ENCODE results near the gene ATP6V0E2. TPM values are rescaled to one million over a fixed set of nuclear protein-coding genes. Genes with fewer than 3 reads are reported as not detected.

ATP6V0E2 gene
- total and polyA plus RNA-seq, 9 donors, result 10.0 to 19.6 (median 12.5) TPM

DNA sequence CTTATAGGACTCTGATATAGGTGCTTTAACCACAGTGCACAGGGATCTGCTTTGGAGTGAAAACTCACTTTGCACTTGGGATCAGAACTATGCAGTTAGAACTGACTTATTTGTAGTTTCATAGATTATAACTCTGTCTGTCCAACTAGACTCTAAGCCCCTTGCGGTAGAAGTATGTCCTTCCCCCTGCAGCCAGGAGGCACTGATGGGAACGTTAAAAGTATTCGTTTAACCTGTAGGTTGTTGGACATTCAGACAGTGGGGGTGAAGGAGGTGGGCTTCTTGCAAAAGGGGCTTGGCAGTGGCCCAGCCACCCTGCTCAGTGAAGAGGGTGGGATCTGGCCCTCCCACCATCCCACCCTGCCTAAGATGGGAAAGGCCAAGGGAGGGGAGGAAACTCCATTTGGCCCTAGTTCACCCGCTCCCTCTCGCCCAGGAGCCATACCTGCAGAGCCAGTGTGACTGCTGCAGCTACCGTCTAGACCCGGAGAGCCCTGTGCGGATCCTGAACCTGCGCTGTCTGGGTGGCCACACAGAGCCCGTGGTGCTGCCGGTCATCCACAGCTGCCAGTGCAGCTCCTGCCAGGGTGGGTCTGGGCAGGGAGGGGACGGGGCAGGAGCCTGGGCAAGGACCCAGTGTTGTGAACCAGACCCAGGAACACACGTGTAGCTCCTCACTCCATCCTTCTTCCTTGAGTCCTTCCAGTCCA is 41.3 kb upstream of the ATP6V0E2 start:
- 64 to 69% (median 68%) methylated on average over 13 of the region's 13 CpGs for WGBS, 3 donors
- no peak for DNase-seq

DNA sequence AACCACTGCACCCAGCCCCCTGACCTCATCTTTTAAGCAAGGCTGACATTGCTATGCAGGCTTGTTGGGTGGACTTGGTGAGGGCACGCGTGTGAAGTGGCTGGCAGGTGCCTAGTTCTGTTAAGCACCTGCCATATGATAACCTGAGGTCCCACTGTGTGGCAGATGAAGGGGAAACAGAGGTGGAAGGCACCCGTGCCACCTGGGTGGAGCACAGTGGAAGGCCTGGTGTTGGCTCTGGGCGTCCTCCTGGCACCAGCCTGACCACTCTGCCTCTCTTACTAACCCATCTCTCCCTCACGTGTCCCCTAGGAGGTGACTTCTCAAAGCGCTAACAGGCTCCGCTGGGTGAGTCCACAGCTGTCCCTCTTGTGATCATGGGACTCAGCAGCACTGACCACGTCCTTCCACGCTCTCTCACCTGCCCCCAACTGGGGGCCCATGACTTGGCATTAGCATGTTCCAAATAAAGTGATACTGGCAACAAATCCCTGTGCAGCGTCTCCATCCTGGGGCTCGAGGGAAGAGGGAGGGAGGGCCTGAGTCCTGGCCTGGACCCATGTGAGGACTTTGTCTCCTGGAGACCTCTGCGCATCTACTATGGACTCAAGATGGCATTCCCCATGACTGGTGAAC is 40.2 kb upstream of the ATP6V0E2 start:
- WGBS, 3 donors, result 81 to 86% (median 83%) methylated on average over 12 of the region's 12 CpGs
- H3K4me1 ChIP-seq (ENCODE audit: insufficient read depth), result no peaks in the 10 kb centered on the region
- H3K36me3 ChIP-seq, result no peaks in the 10 kb centered on the region
- intact Hi-C loops (cut with DNase I), result no loop called here
- no peaks in the 10 kb centered on the region for H3K27me3 ChIP-seq
- H3K27ac ChIP-seq, result no peak overlapping the region
- no peak for TF ChIP-seq CTCF (IDR thresholded peaks at IDR 0.05)
- no peak for TF ChIP-seq EP300 (IDR thresholded peaks at IDR 0.05)
- TF ChIP-seq POLR2A (IDR thresholded peaks at IDR 0.05), result no peak
- no peak overlapping the region for H3K4me3 ChIP-seq
- H3K9me3 ChIP-seq, result no peaks in the 10 kb centered on the region
- no peak for DNase-seq

More for the DNA sequence above, 41.3 kb upstream of the ATP6V0E2 start:
- no peak overlapping the region for H3K27ac ChIP-seq
- TF ChIP-seq CTCF (IDR thresholded peaks at IDR 0.05) (no peak), POLR2A (IDR thresholded peaks at IDR 0.05) (no peak), EP300 (IDR thresholded peaks at IDR 0.05) (no peak)
- intact Hi-C loops (cut with DNase I), result no loop called here
- no peaks in the 10 kb centered on the region for H3K27me3 ChIP-seq
- H3K9me3 ChIP-seq, result no peaks in the 10 kb centered on the region
- no peak overlapping the region for H3K4me3 ChIP-seq
- H3K36me3 ChIP-seq, result no peaks in the 10 kb centered on the region
- H3K4me1 ChIP-seq (ENCODE audit: insufficient read depth), result no peaks in the 10 kb centered on the region

DNA sequence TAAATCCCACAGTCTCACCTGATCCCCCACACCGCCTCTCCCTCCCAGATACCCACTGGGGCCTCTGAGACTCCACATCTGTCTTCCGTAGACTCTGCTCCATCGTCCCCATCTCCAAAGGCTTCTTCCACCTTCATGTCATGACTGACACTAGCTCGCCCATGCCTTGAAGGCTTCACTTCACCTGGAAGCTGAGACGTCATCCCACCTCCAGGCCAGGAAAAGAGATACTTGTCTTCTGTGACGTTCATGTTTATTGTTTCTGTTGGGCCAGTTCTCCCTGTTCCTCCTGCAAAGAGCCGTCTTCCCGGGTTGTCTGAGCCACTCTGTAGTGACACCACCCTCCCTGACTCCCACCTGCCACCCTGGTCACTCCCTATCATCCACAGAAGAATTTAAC is 39.2 kb upstream of the ATP6V0E2 start:
- WGBS, 3 donors, result 80 to 83% (median 82%) methylated on average over 8 of the region's 8 CpGs
- Histone ChIP-seq H3K4me1 (ENCODE audit: insufficient read depth) (peaks cover 1% of the 10 kb centered on the region), H3K9me3 (no peaks in the 10 kb centered on the region), H3K27me3 (no peaks in the 10 kb centered on the region), H3K27ac (no peak overlapping the region), H3K36me3 (no peaks in the 10 kb centered on the region), H3K4me3 (no peak overlapping the region)
- no peak for TF ChIP-seq CTCF (IDR thresholded peaks at IDR 0.05)
- no peak for TF ChIP-seq EP300 (IDR thresholded peaks at IDR 0.05)
- no peak for TF ChIP-seq POLR2A (IDR thresholded peaks at IDR 0.05)
- intact Hi-C loops (cut with DNase I), result no loop called here
- DNase-seq, result no peak

GRCh38 chr7:149836434-149836833 is 37.3 kb upstream of the ATP6V0E2 start:
- no peaks in the 10 kb centered on the region for H3K9me3 ChIP-seq
- DNase-seq, result no peak
- H3K4me1 ChIP-seq (ENCODE audit: insufficient read depth), result peaks cover 3% of the 10 kb centered on the region
- 32 to 84% (median 35%) methylated on average over 1 of the region's 1 CpG for WGBS, 3 donors
- H3K27ac ChIP-seq, result no peak overlapping the region
- intact Hi-C loops (cut with DNase I), result loop anchor here in 1 of 4 donors (5.0 kb wide), 2 partner anchors 54 to 339 kb away; partner anchors contain the start of gene ZNF746
- no peak overlapping the region for H3K4me3 ChIP-seq
- no peak for TF ChIP-seq CTCF (IDR thresholded peaks at IDR 0.05)
- TF ChIP-seq EP300 (IDR thresholded peaks at IDR 0.05), result no peak
- no peak for TF ChIP-seq POLR2A (IDR thresholded peaks at IDR 0.05)
- no peaks in the 10 kb centered on the region for H3K36me3 ChIP-seq
- H3K27me3 ChIP-seq, result no peaks in the 10 kb centered on the region

Measured in ovary (tissue), 9 donors.